C4-2B (cell line): ENCODE measurements around the gene EIF3K.

Experiments used
- H3K27ac ChIP-seq: fragments of 450-650 bp; 2 replicates; pipeline ENCODE4 v1.5.1; 2017
- CTCF ChIP-seq: fragments of 450-650 bp; conservative IDR thresholded peaks from 2 replicates; pipeline ENCODE4 v1.5.1; 2017; ENCODE audit warnings: mild to moderate bottlenecking
- ZFX ChIP-seq: fragments of 450-650 bp; IDR thresholded peaks from 2 replicates; pipeline ENCODE4 v1.6.1; 2017

EIF3K gene

GRCh38 chr19:38654628-38655055, 35.7 kb downstream of the EIF3K start:
- no peak overlapping the region for H3K27ac ChIP-seq
- no peak for TF ChIP-seq ZFX

- TF ChIP-seq CTCF (no peak), ZFX (no peak)
- no peak overlapping the region for H3K27ac ChIP-seq
These were observed 36.3 kb downstream of the EIF3K start for GRCh38 chr19:38655148-38655824.

- TF ChIP-seq CTCF: no peak
- TF ChIP-seq ZFX: no peak
- no peak overlapping the region for H3K27ac ChIP-seq
These were observed 37.4 kb downstream of the EIF3K start for GRCh38 chr19:38656171-38656981.

- no peak for TF ChIP-seq ZFX
- TF ChIP-seq CTCF: no peak
- H3K27ac ChIP-seq: peak overlapping the region; percentile 92
These were observed 38.7 kb downstream of the EIF3K start for GRCh38 chr19:38657633-38658222.

GRCh38 chr19:38658462-38659306, 39.7 kb downstream of the EIF3K start:
- peak overlapping the region; percentile 92 for H3K27ac ChIP-seq

GRCh38 chr19:38660724-38661123, 41.7 kb downstream of the EIF3K start:
- H3K27ac ChIP-seq: peak overlapping the region; percentile 92; the same call in 1 of the 2 replicates
- no peak for TF ChIP-seq CTCF
- no peak for TF ChIP-seq ZFX

More at GRCh38 chr19:38658462-38659306, 39.7 kb downstream of the EIF3K start:
- TF ChIP-seq CTCF (no peak), ZFX (no peak)

GRCh38 chr19:38661136-38661535, 42.1 kb downstream of the EIF3K start:
- H3K27ac ChIP-seq: no peak overlapping the region; the same call in 1 of the 2 replicates
- TF ChIP-seq CTCF (no peak), ZFX (no peak)
